Gastrocnemius medialis (tissue), 4 donors: Measurements from ENCODE around the gene C9.

Experiments
- CTCF ChIP-seq, 5 experiments: fragments of 450-650 bp in 3 of 5; fragments of 200-600 bp in 2 of 5; sonication (generic) in 2 of 5; IDR thresholded peaks in 4 of 5; conservative IDR thresholded peaks in 1 of 5; 1 replicate in 4 of 5; 2 replicates in 1 of 5; pipeline ENCODE4 v1.5.1; 2016 to 2019; ENCODE audit warnings: antibody characterized with exemption in 5 of 5, mild to moderate bottlenecking in 3 of 5, moderate library complexity in 3 of 5
- POLR2A ChIP-seq, 2 donors: fragments of 450-650 bp; IDR thresholded peaks; one replicate each; pipeline ENCODE4 v1.6.1; 2017; ENCODE audit warnings: antibody characterized with exemption in 2 of 2, mild to moderate bottlenecking in 2 of 2, moderate library complexity in 2 of 2

- no peak for TF ChIP-seq POLR2A (IDR thresholded peaks at IDR 0.05)
- no peak for TF ChIP-seq CTCF (IDR thresholded peaks at IDR 0.05 in 4 of 5, conservative IDR thresholded peaks at IDR 0.05 in 1 of 5)
Observed at GRCh38 chr5:39373791-39374190, 9.5 kb upstream of the C9 start.
